SH-SY5Y (cell line): ENCODE data around the gene EPB41L2.

Experiments
- GATA2 ChIP-seq: IDR thresholded peaks from 2 replicates; pipeline ENCODE4 v1.6.1; 2011; ENCODE audit warnings: mild to moderate bottlenecking, low read depth, low read length
- GATA3 ChIP-seq: IDR thresholded peaks from 2 replicates; pipeline ENCODE4 v1.6.1; 2011; ENCODE audit warnings: low read depth, mild to moderate bottlenecking, low read length, moderate library complexity

GRCh38 chr6:131049608-131050007 lies 13.4 kb downstream of the EPB41L2 start:
- TF ChIP-seq GATA2: no peak
- TF ChIP-seq GATA3: no peak
